ENCODE results near the gene SRP68. TPM values are rescaled to one million over a fixed set of nuclear protein-coding genes. Genes with fewer than 3 reads are reported as not detected.

Gene SRP68
- total and polyA plus RNA-seq, 3 donors from 2014 or later: 49.2 to 79.6 (median 53.4) TPM

GRCh38 chr17:76009447-76009846, 62.9 kb downstream of the SRP68 start:
- intact Hi-C loops (cut with DNase I; ENCODE audit: low total_unique reads): no loop called here
- WGBS, 2 donors: 88 to 91% methylated on average over 18 to 20 of the region's 20 CpGs
- Histone ChIP-seq H3K36me3 (ENCODE audit: low read depth, missing control alignments) (no peaks in the 10 kb centered on the region), H3K4me1 (peaks cover 16% of the 10 kb centered on the region), H3K4me3 (no peak overlapping the region), H3K27ac (no peak overlapping the region), H3K27me3 (no peaks in the 10 kb centered on the region), H3K9me3 (no peaks in the 10 kb centered on the region)
- TF ChIP-seq CTCF (IDR thresholded peaks at IDR 0.05): no peak
- no peak for TF ChIP-seq POLR2A (IDR thresholded peaks at IDR 0.05)
- DNase-seq: no peak

- WGBS, 2 donors: 71 to 74% methylated on average over 56 of the region's 56 CpGs
- no peak for DNase-seq
- H3K27me3 ChIP-seq: no peaks in the 10 kb centered on the region
- no peak overlapping the region for H3K4me3 ChIP-seq
- TF ChIP-seq CTCF (IDR thresholded peaks at IDR 0.05) (no peak), POLR2A (IDR thresholded peaks at IDR 0.05) (no peak)
- no peak overlapping the region for H3K27ac ChIP-seq
- H3K9me3 ChIP-seq: no peaks in the 10 kb centered on the region
- H3K36me3 ChIP-seq (ENCODE audit: low read depth, missing control alignments): no peaks in the 10 kb centered on the region
- intact Hi-C loops (cut with DNase I; ENCODE audit: low total_unique reads): no loop called here
- H3K4me1 ChIP-seq: peaks cover 21% of the 10 kb centered on the region
Observed at GRCh38 chr17:76008630-76009425, 63.5 kb downstream of the SRP68 start.

- no peak for TF ChIP-seq POLR2A (IDR thresholded peaks at IDR 0.05)
- no peak for TF ChIP-seq CTCF (IDR thresholded peaks at IDR 0.05)
- Histone ChIP-seq H3K36me3 (ENCODE audit: low read depth, missing control alignments) (no peaks in the 10 kb centered on the region), H3K4me1 (peaks cover 27% of the 10 kb centered on the region), H3K9me3 (no peaks in the 10 kb centered on the region), H3K4me3 (no peak overlapping the region), H3K27me3 (no peaks in the 10 kb centered on the region), H3K27ac (no peak overlapping the region)
- WGBS, 2 donors: 88 to 94% methylated on average over 28 to 36 of the region's 36 CpGs
- no peak for DNase-seq
- intact Hi-C loops (cut with DNase I; ENCODE audit: low total_unique reads): no loop called here
Observed at GRCh38 chr17:76008208-76008607, 64.1 kb downstream of the SRP68 start.

GRCh38 chr17:76007850-76008165, 64.5 kb downstream of the SRP68 start:
- no peak overlapping the region for H3K4me3 ChIP-seq
- no peak for TF ChIP-seq CTCF (IDR thresholded peaks at IDR 0.05)
- no peak for TF ChIP-seq POLR2A (IDR thresholded peaks at IDR 0.05)
- no peak for DNase-seq
- peaks cover 31% of the 10 kb centered on the region for H3K4me1 ChIP-seq
- H3K9me3 ChIP-seq: no peaks in the 10 kb centered on the region
- H3K27ac ChIP-seq: no peak overlapping the region
- intact Hi-C loops (cut with DNase I; ENCODE audit: low total_unique reads): loop anchor here (2.0 kb wide), 1 partner anchor 103 kb away; the partner anchor contains the start of gene MRPL38
- H3K27me3 ChIP-seq: no peaks in the 10 kb centered on the region
- no peaks in the 10 kb centered on the region for H3K36me3 ChIP-seq (ENCODE audit: low read depth, missing control alignments)
- 85 to 90% methylated on average over 16 of the region's 16 CpGs for WGBS, 2 donors

All from testis (tissue), 3 donors.